ENCODE results near the gene LMBRD2. TPM values are rescaled to one million over a fixed set of nuclear protein-coding genes. Genes with fewer than 3 reads are reported as not detected.

LMBRD2 gene
- polyA plus RNA-seq, 3 donors: 2.1 to 6.4 (median 2.3) TPM

DNA sequence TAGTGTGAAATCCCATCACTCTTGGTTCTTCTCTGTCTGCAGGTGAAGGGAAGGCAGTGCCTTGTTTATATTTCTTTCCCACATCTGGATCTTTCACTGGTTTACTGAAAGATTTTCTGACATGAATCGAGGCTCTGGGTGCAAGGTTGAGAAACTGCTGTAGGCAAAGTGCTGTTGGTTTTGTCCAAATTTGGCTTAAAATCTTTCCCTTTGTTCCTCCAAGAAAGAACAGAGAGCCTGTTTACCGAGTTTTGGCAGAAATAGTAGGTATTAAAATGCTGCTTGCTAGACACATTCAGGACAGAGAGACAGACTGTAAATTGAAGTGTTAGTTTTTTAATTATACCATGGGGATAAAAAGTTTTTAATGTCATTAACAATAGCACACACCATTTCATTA, 21.7 kb upstream of the LMBRD2 start:
- no peaks in the 10 kb centered on the region for H3K79me2 ChIP-seq (ENCODE audit: insufficient read depth, low read length)
- Mint-ChIP-seq H3K4me3 (no peak overlapping the region), H3K27me3 (ENCODE audit: low read depth in 3 of 3) (no peaks in the 10 kb centered on the region), H3K4me1 (no peaks in the 10 kb centered on the region), H3K36me3 (peaks cover 73 to 86% of the 10 kb centered on the region in 2 donors), H3K9me3 (no peaks in the 10 kb centered on the region), H3K27ac (no peak overlapping the region)
- H3K27ac ChIP-seq (ENCODE audit: low read depth in 1 of 2, low read length in 2 of 2): no peak overlapping the region
- H3K27me3 ChIP-seq (ENCODE audit: control insufficient read depth in 2 of 2, insufficient read depth in 2 of 2, low read length in 2 of 2): no peaks in the 10 kb centered on the region
- no peak overlapping the region for H3K9ac ChIP-seq (ENCODE audit: insufficient read depth, low read length, poor library complexity, severe bottlenecking)
- H3K4me1 ChIP-seq (ENCODE audit: control insufficient read depth in 1 of 2, insufficient read depth in 2 of 2, low read length in 2 of 2): no peaks in the 10 kb centered on the region
- no peak for DNase-seq
- no CpG with 5 or more reads among the region's 2 CpGs for WGBS (ENCODE audit: insufficient coverage)
- TF ChIP-seq, protein P1, sequence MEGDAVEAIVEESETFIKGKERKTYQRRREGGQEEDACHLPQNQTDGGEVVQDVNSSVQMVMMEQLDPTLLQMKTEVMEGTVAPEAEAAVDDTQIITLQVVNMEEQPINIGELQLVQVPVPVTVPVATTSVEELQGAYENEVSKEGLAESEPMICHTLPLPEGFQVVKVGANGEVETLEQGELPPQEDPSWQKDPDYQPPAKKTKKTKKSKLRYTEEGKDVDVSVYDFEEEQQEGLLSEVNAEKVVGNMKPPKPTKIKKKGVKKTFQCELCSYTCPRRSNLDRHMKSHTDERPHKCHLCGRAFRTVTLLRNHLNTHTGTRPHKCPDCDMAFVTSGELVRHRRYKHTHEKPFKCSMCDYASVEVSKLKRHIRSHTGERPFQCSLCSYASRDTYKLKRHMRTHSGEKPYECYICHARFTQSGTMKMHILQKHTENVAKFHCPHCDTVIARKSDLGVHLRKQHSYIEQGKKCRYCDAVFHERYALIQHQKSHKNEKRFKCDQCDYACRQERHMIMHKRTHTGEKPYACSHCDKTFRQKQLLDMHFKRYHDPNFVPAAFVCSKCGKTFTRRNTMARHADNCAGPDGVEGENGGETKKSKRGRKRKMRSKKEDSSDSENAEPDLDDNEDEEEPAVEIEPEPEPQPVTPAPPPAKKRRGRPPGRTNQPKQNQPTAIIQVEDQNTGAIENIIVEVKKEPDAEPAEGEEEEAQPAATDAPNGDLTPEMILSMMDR (IDR thresholded peaks at IDR 0.05): no peak
- no peak overlapping the region for H3K4me2 ChIP-seq (replicated peaks; ENCODE audit: extremely low read depth, low read length, poor library complexity, severe bottlenecking)
- no peaks in the 10 kb centered on the region for H3K9me3 ChIP-seq (replicated peaks in 1 of 2; ENCODE audit: control insufficient read depth in 1 of 2, insufficient read depth in 1 of 2, low read length in 2 of 2)
- intact Hi-C loops (cut with micrococcal nuclease): no loop called here
- H2AFZ ChIP-seq (ENCODE audit: insufficient read depth, low read depth, low read length, poor library complexity, severe bottlenecking): no peak overlapping the region
- H3K36me3 ChIP-seq (replicated peaks in 1 of 2; ENCODE audit: control insufficient read depth in 1 of 2, insufficient read depth in 2 of 2, low read length in 2 of 2): peaks cover 87 to 97% of the 10 kb centered on the region in 2 donors
- no peak overlapping the region for H3K4me3 ChIP-seq (replicated peaks in 1 of 3; ENCODE audit: low read depth in 2 of 3, low read length in 3 of 3)
- H4K20me1 ChIP-seq (ENCODE audit: insufficient read depth, low read length): no peaks in the 10 kb centered on the region

DNA sequence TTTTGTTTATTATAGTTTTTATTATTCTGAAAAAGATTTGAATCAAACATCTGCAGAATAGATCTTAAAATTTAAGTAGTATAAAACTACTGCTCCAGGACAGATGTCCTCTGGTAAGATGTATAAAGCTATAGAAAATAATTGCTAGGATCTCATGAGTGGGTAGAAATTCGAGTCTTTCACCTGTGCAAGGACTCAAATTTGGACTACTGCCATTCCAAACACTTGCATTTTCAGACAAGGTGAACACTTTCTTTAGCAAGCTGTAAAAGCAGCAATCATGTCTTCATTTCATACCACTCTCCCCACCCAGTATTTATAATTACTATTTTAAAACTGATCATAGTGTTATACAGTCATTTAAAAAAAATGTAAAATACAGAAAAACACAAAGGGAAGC, 20.9 kb upstream of the LMBRD2 start:
- no peak overlapping the region for H3K27ac Mint-ChIP-seq
- H4K20me1 ChIP-seq (ENCODE audit: insufficient read depth, low read length): no peaks in the 10 kb centered on the region
- no peak overlapping the region for H3K27ac ChIP-seq (ENCODE audit: low read depth in 1 of 2, low read length in 2 of 2)
- H3K4me1 ChIP-seq (ENCODE audit: control insufficient read depth in 1 of 2, insufficient read depth in 2 of 2, low read length in 2 of 2): no peaks in the 10 kb centered on the region
- no CpG with 5 or more reads among the region's 1 CpG for WGBS (ENCODE audit: insufficient coverage)
- H3K36me3 Mint-ChIP-seq: peaks cover 79 to 91% of the 10 kb centered on the region in 2 donors
- no peak overlapping the region for H3K4me2 ChIP-seq (replicated peaks; ENCODE audit: extremely low read depth, low read length, poor library complexity, severe bottlenecking)
- no peaks in the 10 kb centered on the region for H3K9me3 ChIP-seq (replicated peaks in 1 of 2; ENCODE audit: control insufficient read depth in 1 of 2, insufficient read depth in 1 of 2, low read length in 2 of 2)
- peaks cover 88 to 97% of the 10 kb centered on the region in 2 donors for H3K36me3 ChIP-seq (replicated peaks in 1 of 2; ENCODE audit: control insufficient read depth in 1 of 2, insufficient read depth in 2 of 2, low read length in 2 of 2)
- no peaks in the 10 kb centered on the region for H3K4me1 Mint-ChIP-seq
- H2AFZ ChIP-seq (ENCODE audit: insufficient read depth, low read depth, low read length, poor library complexity, severe bottlenecking): no peak overlapping the region
- H3K4me3 ChIP-seq (replicated peaks in 1 of 3; ENCODE audit: low read depth in 2 of 3, low read length in 3 of 3): no peak overlapping the region
- no peaks in the 10 kb centered on the region for H3K9me3 Mint-ChIP-seq
- no peaks in the 10 kb centered on the region for H3K79me2 ChIP-seq (ENCODE audit: insufficient read depth, low read length)
- no peaks in the 10 kb centered on the region for H3K27me3 ChIP-seq (ENCODE audit: control insufficient read depth in 2 of 2, insufficient read depth in 2 of 2, low read length in 2 of 2)
- intact Hi-C loops (cut with micrococcal nuclease): no loop called here
- no peak overlapping the region for H3K4me3 Mint-ChIP-seq
- no peaks in the 10 kb centered on the region for H3K27me3 Mint-ChIP-seq (ENCODE audit: low read depth in 3 of 3)
- no peak for DNase-seq
- H3K9ac ChIP-seq (ENCODE audit: insufficient read depth, low read length, poor library complexity, severe bottlenecking): no peak overlapping the region
- TF ChIP-seq, protein P1 (IDR thresholded peaks at IDR 0.05): no peak
